ENCODE data around the gene GRAMD4.

The GRAMD4 gene

GRCh38 chr22:46594947-46595298, 25.3 kb upstream of the GRAMD4 start:
- Mint-ChIP-seq H3K36me3 (ENCODE audit: low read depth) (no peaks in the 10 kb centered on the region), H3K27me3 (ENCODE audit: low read depth) (no peaks in the 10 kb centered on the region), H3K4me3 (no peak overlapping the region), H3K27ac (no peak overlapping the region), H3K4me1 (peaks cover 17% of the 10 kb centered on the region), H3K9me3 (no peaks in the 10 kb centered on the region)
- no peak for TF ChIP-seq CTCF (IDR thresholded peaks at IDR 0.05; ENCODE audit: unreplicated experiment in 3 of 3)

DNA sequence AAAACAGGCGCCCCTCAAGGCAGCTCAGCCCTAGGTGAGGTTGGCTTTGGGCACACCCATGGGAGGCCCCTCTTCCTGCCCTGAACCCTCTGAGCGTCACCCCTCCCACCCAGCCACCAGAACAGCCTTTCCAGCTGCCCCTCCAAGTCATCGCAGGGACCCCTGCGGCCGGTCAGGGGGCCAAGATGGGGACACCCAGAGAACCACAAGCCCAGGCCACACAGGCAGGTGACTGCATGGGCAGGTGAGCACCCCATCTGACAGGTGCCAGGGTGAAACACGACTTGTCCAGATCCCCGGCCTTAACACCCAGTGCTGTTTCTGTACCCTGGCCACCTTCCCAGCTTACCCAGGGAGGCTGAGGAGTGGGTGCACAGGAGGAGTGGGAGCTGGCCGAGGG, 24.6 kb upstream of the GRAMD4 start:
- no peaks in the 10 kb centered on the region for H3K36me3 Mint-ChIP-seq (ENCODE audit: low read depth)
- no peaks in the 10 kb centered on the region for H3K9me3 Mint-ChIP-seq
- no peak for TF ChIP-seq CTCF (IDR thresholded peaks at IDR 0.05; ENCODE audit: unreplicated experiment in 3 of 3)
- H3K4me3 Mint-ChIP-seq: no peak overlapping the region
- H3K27ac Mint-ChIP-seq: peak overlapping the region in 2 of 3 experiments; percentile 41 to 42
- no peaks in the 10 kb centered on the region for H3K27me3 Mint-ChIP-seq (ENCODE audit: low read depth)
- peaks cover 17% of the 10 kb centered on the region for H3K4me1 Mint-ChIP-seq

DNA sequence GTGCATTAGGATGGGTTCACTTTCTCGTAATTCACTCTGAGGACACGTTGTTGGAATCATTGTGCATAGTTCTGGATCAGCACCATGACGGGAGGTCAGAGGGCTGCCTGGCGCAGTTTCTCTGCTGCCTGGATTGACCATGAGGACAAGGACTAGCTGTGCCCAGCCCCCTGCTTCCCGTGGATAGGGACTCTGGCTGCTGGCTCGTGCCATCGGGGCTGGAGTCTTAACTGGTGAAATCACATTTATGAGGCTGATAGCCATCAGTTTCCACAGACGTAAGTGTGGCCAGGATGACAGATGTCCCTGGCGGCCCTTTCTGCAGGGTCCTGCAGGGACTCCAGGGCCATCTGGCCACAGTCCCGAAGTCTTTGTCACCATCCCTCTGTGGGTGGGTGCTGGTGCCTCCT, 24.1 kb upstream of the GRAMD4 start:
- peaks cover 17% of the 10 kb centered on the region for H3K4me1 Mint-ChIP-seq
- H3K9me3 Mint-ChIP-seq: no peaks in the 10 kb centered on the region
- H3K4me3 Mint-ChIP-seq: no peak overlapping the region
- TF ChIP-seq CTCF (IDR thresholded peaks at IDR 0.05; ENCODE audit: unreplicated experiment in 3 of 3): no peak
- H3K27ac Mint-ChIP-seq: peak overlapping the region; percentile 41 to 64 (median 42)
- H3K27me3 Mint-ChIP-seq (ENCODE audit: low read depth): no peaks in the 10 kb centered on the region
- H3K36me3 Mint-ChIP-seq (ENCODE audit: low read depth): no peaks in the 10 kb centered on the region

- Mint-ChIP-seq H3K36me3 (ENCODE audit: low read depth) (no peaks in the 10 kb centered on the region), H3K9me3 (no peaks in the 10 kb centered on the region), H3K27ac (peak overlapping the region in 1 of 3 experiments; percentile 92), H3K4me1 (peaks cover 17% of the 10 kb centered on the region), H3K27me3 (ENCODE audit: low read depth) (no peaks in the 10 kb centered on the region), H3K4me3 (no peak overlapping the region)
- TF ChIP-seq CTCF (IDR thresholded peaks at IDR 0.05; ENCODE audit: unreplicated experiment in 3 of 3): peak in 1 of 3 experiments; percentile 12
Measured at GRCh38 chr22:46596819-46597218, 23.4 kb upstream of the GRAMD4 start.

- Mint-ChIP-seq H3K4me3 (no peak overlapping the region), H3K4me1 (peaks cover 3% of the 10 kb centered on the region), H3K27ac (peak overlapping the region in 2 of 3 experiments; percentile 46 to 78), H3K36me3 (ENCODE audit: low read depth) (no peaks in the 10 kb centered on the region), H3K9me3 (no peaks in the 10 kb centered on the region), H3K27me3 (ENCODE audit: low read depth) (no peaks in the 10 kb centered on the region)
- TF ChIP-seq CTCF (IDR thresholded peaks at IDR 0.05; ENCODE audit: unreplicated experiment in 3 of 3): no peak
Measured at GRCh38 chr22:46598224-46598623, 22.0 kb upstream of the GRAMD4 start.

GRCh38 chr22:46598737-46599424, 21.3 kb upstream of the GRAMD4 start:
- no peaks in the 10 kb centered on the region for H3K9me3 Mint-ChIP-seq
- peaks cover 6% of the 10 kb centered on the region for H3K4me1 Mint-ChIP-seq
- peaks cover 2% of the 10 kb centered on the region for H3K36me3 Mint-ChIP-seq (ENCODE audit: low read depth)
- no peak overlapping the region for H3K27ac Mint-ChIP-seq
- no peak for TF ChIP-seq CTCF (IDR thresholded peaks at IDR 0.05; ENCODE audit: unreplicated experiment in 3 of 3)
- H3K27me3 Mint-ChIP-seq (ENCODE audit: low read depth): no peaks in the 10 kb centered on the region
- no peak overlapping the region for H3K4me3 Mint-ChIP-seq

Data from nephron (organoid).